Endothelial cell of umbilical vein (primary cell): ENCODE measurements around the gene CDR2L. TPM values are rescaled to one million over a fixed set of nuclear protein-coding genes. Genes with fewer than 3 reads are reported as not detected.

Experiments used
- BruUV-seq: library from RNA; stranded (reverse); fragments of 400-500 nt; replicated peaks from 2 replicates; lab custom pipeline; 2021; lab: Mats Ljungman, UMichigan
- CTCF ChIA-PET: fragments of 300-600, 350-600 bp; sonication (Branson Sonifier 250); formaldehyde crosslinking; loops from one replicate; lab custom pipeline; 2021; ENCODE audit warnings: antibody characterized with exemption, inconsistent platforms; lab: Charles Lee
- POLR2A ChIA-PET: fragments of 300-600, 350-600 bp; sonication (Branson Sonifier 250); formaldehyde crosslinking; loops from one replicate; lab custom pipeline; 2021; ENCODE audit warnings: antibody characterized with exemption, inconsistent platforms; lab: Charles Lee
- DNase-seq: peaks from one replicate; pipeline ENCODE4 v3.0.0-alpha.2; 2011; ENCODE audit warnings: low read depth, low spot score
- FAIRE-seq: peaks from 2 replicates; lab custom pipeline; 2011; peaks lifted over from hg19 to GRCh38; lab: Jason Lieb, UNC
- H2AFZ ChIP-seq: 2 replicates; pipeline ENCODE4 v1.6.0; 2012; ENCODE audit warnings: low read depth, low read length, control low read depth, inconsistent platforms
- H3K27ac ChIP-seq: 2 replicates; pipeline ENCODE4 v1.5.1; 2011; ENCODE audit warnings: low read depth, mild to moderate bottlenecking, control low read depth, low read length, moderate library complexity; ENCODE audit not compliant: insufficient read depth
- H3K27me3 ChIP-seq, 2 experiments: 2 replicates each; pipeline versions ENCODE4 v1.6.0 to v1.6.1; 2011; ENCODE audit warnings: low read length in 2 of 2, mixed read lengths in 1 of 2; ENCODE audit not compliant: control insufficient read depth in 2 of 2, insufficient read depth in 2 of 2
- H3K36me3 ChIP-seq, 2 experiments: 2 replicates in 1 of 2; 3 replicates in 1 of 2; pipeline ENCODE4 v1.5.1; 2011; ENCODE audit warnings: low read length in 2 of 2, mild to moderate bottlenecking in 1 of 2, moderate library complexity in 1 of 2; ENCODE audit not compliant: control insufficient read depth in 2 of 2, insufficient read depth in 2 of 2; ENCODE audit errors: extremely low read depth in 1 of 2
- H3K4me1 ChIP-seq: 3 replicates; pipeline ENCODE4 v1.5.1; 2011; ENCODE audit warnings: mild to moderate bottlenecking, low read length; ENCODE audit not compliant: control insufficient read depth, insufficient read depth; ENCODE audit errors: extremely low read depth
- H3K4me2 ChIP-seq: 2 replicates; pipeline ENCODE4 v1.6.1; 2011; ENCODE audit warnings: low read length, control low read depth, mixed read lengths; ENCODE audit not compliant: insufficient read depth
- H3K4me3 ChIP-seq, 3 experiments: fragments of 200-600 bp in 1 of 3; sonication (generic), shearing (Covaris generic) in 1 of 3; replicated peaks in 1 of 3; 2 replicates each; pipeline ENCODE4 v1.5.1; 2011 to 2016; ENCODE audit warnings: control low read depth in 3 of 3, low read length in 3 of 3, mild to moderate bottlenecking in 2 of 3, inconsistent platforms in 1 of 3, low read depth in 1 of 3, moderate library complexity in 1 of 3; ENCODE audit not compliant: insufficient read depth in 1 of 3
- H3K79me2 ChIP-seq: 2 replicates; pipeline ENCODE4 v1.6.0; 2012; ENCODE audit warnings: low read length, inconsistent platforms; ENCODE audit not compliant: control insufficient read depth, insufficient read depth
- H3K9ac ChIP-seq: replicated peaks from 2 replicates; pipeline ENCODE3; 2011; ENCODE audit warnings: low read length, control low read depth; ENCODE audit not compliant: insufficient read depth; ENCODE audit errors: extremely low read depth
- H3K9me1 ChIP-seq: replicated peaks from 3 replicates; pipeline ENCODE4 v1.6.0; 2011; ENCODE audit warnings: mild to moderate bottlenecking, low read length; ENCODE audit not compliant: control insufficient read depth, insufficient read depth; ENCODE audit errors: extremely low read depth
- H3K9me3 ChIP-seq: replicated peaks from 2 replicates; pipeline ENCODE4 v1.5.1; 2012; ENCODE audit warnings: low read length, inconsistent platforms; ENCODE audit not compliant: control insufficient read depth, insufficient read depth
- H4K20me1 ChIP-seq: replicated peaks from 2 replicates; pipeline ENCODE3; 2011; ENCODE audit warnings: mild to moderate bottlenecking, low read length; ENCODE audit not compliant: control insufficient read depth, insufficient read depth; ENCODE audit errors: extremely low read depth
- EZH2 ChIP-seq: IDR thresholded peaks from 2 replicates; pipeline ENCODE4 v1.6.1; 2012; ENCODE audit warnings: borderline replicate concordance, low read depth, mild to moderate bottlenecking, moderate library complexity, low read length, inconsistent platforms; ENCODE audit not compliant: severe bottlenecking
- FOS ChIP-seq: IDR thresholded peaks from 2 replicates; pipeline ENCODE4 v1.6.1; 2011; ENCODE audit warnings: mild to moderate bottlenecking, low read length, moderate library complexity, borderline replicate concordance; ENCODE audit not compliant: insufficient read depth
- GATA2 ChIP-seq: IDR thresholded peaks from 2 replicates; pipeline ENCODE4 v1.7.0; 2011; ENCODE audit warnings: low read depth, mild to moderate bottlenecking, moderate library complexity, mixed read lengths, low read length; ENCODE audit not compliant: insufficient read length, insufficient read depth
- JUN ChIP-seq: IDR thresholded peaks from 2 replicates; pipeline ENCODE4 v1.6.1; 2011; ENCODE audit warnings: borderline replicate concordance, low read depth; ENCODE audit not compliant: insufficient read length, insufficient read depth
- MYC ChIP-seq: IDR thresholded peaks from one replicate; pipeline ENCODE4 v1.6.1; 2011; ENCODE audit warnings: mild to moderate bottlenecking, low read depth, low read length
- POLR2A ChIP-seq: IDR thresholded peaks from 2 replicates; pipeline ENCODE4 v1.6.1; 2012; ENCODE audit warnings: low read depth, mild to moderate bottlenecking, control low read depth, low read length
- POLR2AphosphoS5 ChIP-seq: IDR thresholded peaks from 2 replicates; pipeline ENCODE4 v1.6.1; 2012; ENCODE audit warnings: low read depth, mild to moderate bottlenecking, control low read depth, low read length, moderate library complexity; ENCODE audit not compliant: insufficient read depth
- dilution Hi-C: fragments of 300-500 bp; cut with MboI; formaldehyde crosslinking; loops from one replicate; pipeline ENCODE4 v1.15.0; 2019; ENCODE audit warnings: low sequenced_read_pairs; ENCODE audit not compliant: extremely low pct_ligation_motif_present
- intact Hi-C: fragments of 100-400 bp; cut with micrococcal nuclease; formaldehyde crosslinking; loops from one replicate; pipeline ENCODE4 v1.10.0; 2022
- polyA plus RNA-seq, 4 experiments: library from polyadenylated mRNA; depleted of rRNA in 3 of 4; stranded (reverse) in 3 of 4; unstranded in 1 of 4; fragments of >200 nt; gene quantifications; 2 replicates each; pipeline versions ENCODE4 v1.2.1 to v1.2.3, GENCODE V29; 2011 to 2012; ENCODE audit warnings: missing spikeins in 1 of 4
- total RNA-seq: library from RNA; stranded (reverse); gene quantifications from 2 replicates; pipeline ENCODE4 v1.2.3, GENCODE V29; 2021
- TF ChIP-seq, protein P1 (sequence below), 2 donors: IDR thresholded peaks; 1 replicate in 1 of 2; 2 replicates in 1 of 2; pipeline ENCODE4 v1.5.1; 2011; ENCODE audit warnings: low read length in 2 of 2, mild to moderate bottlenecking in 2 of 2, moderate library complexity in 2 of 2, control low read depth in 1 of 2, inconsistent platforms in 1 of 2, low read depth in 1 of 2; ENCODE audit not compliant: insufficient read depth in 1 of 2; ENCODE audit errors: extremely low read depth in 1 of 2
- TF ChIP-seq, protein P2 (sequence below): IDR thresholded peaks from 2 replicates; pipeline ENCODE4 v1.6.1; 2011; ENCODE audit not compliant: insufficient read depth, insufficient read length

CDR2L gene
- total and polyA plus RNA-seq, 2 donors (not counting 3 experiments of a cell fraction or from before 2014, with no cell fraction given), result 22.2 to 34.9 TPM

DNA sequence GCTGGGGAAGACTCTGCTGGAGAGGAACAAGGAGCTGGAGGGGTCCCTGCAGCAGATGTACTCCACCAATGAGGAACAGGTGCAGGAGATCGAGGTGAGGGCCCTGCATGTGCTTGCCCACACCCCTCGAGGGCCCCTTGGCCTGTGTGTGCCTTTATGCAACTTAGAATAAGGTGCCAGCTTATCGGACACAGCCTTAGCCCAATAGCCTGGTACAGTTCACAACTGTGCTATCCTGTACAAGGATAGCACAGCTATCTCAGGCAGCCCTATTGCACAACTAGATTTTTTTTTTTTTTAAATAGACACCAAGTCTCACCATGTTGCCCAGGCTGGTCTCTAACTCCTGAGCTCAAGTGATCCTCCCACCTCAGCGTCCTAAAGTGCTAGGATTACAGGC lies 12.1 kb downstream of the CDR2L start:
- Histone ChIP-seq H3K27ac (no peak overlapping the region), H2AFZ (no peak overlapping the region), H3K4me3 (no peak overlapping the region), H4K20me1 (no peaks in the 10 kb centered on the region), H3K36me3 (peaks cover 0 to 37% of the 10 kb centered on the region in 2 experiments), H3K79me2 (peaks cover 2% of the 10 kb centered on the region), H3K4me1 (no peaks in the 10 kb centered on the region), H3K27me3 (no peaks in the 10 kb centered on the region), H3K9me3 (no peaks in the 10 kb centered on the region), H3K9ac (no peak overlapping the region), H3K9me1 (no peaks in the 10 kb centered on the region), H3K4me2 (no peak overlapping the region)
- TF ChIP-seq EZH2, result no peak
- TF ChIP-seq POLR2A, result no peak
- no peak for TF ChIP-seq POLR2AphosphoS5
- no peak for TF ChIP-seq MYC
- TF ChIP-seq, protein P1, sequence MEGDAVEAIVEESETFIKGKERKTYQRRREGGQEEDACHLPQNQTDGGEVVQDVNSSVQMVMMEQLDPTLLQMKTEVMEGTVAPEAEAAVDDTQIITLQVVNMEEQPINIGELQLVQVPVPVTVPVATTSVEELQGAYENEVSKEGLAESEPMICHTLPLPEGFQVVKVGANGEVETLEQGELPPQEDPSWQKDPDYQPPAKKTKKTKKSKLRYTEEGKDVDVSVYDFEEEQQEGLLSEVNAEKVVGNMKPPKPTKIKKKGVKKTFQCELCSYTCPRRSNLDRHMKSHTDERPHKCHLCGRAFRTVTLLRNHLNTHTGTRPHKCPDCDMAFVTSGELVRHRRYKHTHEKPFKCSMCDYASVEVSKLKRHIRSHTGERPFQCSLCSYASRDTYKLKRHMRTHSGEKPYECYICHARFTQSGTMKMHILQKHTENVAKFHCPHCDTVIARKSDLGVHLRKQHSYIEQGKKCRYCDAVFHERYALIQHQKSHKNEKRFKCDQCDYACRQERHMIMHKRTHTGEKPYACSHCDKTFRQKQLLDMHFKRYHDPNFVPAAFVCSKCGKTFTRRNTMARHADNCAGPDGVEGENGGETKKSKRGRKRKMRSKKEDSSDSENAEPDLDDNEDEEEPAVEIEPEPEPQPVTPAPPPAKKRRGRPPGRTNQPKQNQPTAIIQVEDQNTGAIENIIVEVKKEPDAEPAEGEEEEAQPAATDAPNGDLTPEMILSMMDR (IDR thresholded peaks at IDR 0.05; ENCODE audit: extremely low read depth in 1 of 2, insufficient read depth in 1 of 2, low read depth in 1 of 2, low read length in 2 of 2), result no peak
- no peak for TF ChIP-seq JUN
- no peak for TF ChIP-seq FOS
- no peak for TF ChIP-seq GATA2
- TF ChIP-seq, protein P2, sequence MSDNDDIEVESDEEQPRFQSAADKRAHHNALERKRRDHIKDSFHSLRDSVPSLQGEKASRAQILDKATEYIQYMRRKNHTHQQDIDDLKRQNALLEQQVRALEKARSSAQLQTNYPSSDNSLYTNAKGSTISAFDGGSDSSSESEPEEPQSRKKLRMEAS, result no peak
- no peak for DNase-seq
- CTCF ChIA-PET, result interaction anchor here (1.8 to 2.3 kb wide), 3 partner anchors 13 to 42 kb away, joined by 7 to 11 read pairs (median 8); partner anchors contain the start of gene MRPL58
- POLR2A ChIA-PET, result no interaction called here
- dilution Hi-C loops (no loop called here), intact Hi-C loops (no loop called here)
- FAIRE-seq, result no peak
- no TSS peak for BruUV-seq
